ENCODE data around the gene OBP2B. TPM values are rescaled to one million over a fixed set of nuclear protein-coding genes. Genes with fewer than 3 reads are reported as not detected.
"Not testable (repeated sequence)": the region's sequence is repeated elsewhere in the genome, so short reads cannot be mapped to it uniquely, and the experiment has no call there.

OBP2B gene
- total RNA-seq, 1 donor from 2014 or later = not detected

GRCh38 chr9:133238851-133239532 lies 29.9 kb upstream of the OBP2B start:
- DNase-seq (ENCODE audit: extremely low read depth, low read depth, low spot score) = peak; percentile 37

DNA sequence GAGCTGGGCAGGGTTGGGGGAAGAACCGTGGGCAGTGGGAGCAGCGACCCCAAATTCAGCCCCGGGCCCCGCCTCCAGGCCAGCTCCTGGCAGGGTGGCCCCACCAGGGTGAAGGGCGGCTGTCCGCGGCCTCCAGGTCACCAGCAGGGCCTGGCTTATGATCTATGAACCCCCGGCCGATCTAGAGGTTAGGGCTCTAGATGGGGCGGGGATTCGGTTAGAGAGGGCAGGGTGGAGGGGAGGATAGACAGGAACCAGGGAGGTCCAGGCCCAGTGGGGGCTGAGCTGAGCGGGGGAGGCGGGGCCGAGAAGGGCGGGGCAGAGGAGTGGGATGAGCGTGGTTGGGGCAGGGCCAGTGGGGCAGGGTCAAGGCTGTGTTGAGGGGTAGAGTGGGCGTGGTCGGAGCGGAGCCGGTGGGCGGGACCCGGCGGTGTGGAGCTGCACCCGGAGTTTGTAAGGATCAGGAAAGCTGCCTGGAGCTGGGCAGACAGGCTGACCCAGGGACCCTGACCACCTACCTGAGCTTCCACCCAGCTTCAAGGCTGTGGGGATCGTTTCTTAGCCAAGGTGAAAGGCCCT lies 29.3 kb upstream of the OBP2B start:
- DNase-seq (ENCODE audit: extremely low read depth, low read depth, low spot score) = peak; percentile 10

DNA sequence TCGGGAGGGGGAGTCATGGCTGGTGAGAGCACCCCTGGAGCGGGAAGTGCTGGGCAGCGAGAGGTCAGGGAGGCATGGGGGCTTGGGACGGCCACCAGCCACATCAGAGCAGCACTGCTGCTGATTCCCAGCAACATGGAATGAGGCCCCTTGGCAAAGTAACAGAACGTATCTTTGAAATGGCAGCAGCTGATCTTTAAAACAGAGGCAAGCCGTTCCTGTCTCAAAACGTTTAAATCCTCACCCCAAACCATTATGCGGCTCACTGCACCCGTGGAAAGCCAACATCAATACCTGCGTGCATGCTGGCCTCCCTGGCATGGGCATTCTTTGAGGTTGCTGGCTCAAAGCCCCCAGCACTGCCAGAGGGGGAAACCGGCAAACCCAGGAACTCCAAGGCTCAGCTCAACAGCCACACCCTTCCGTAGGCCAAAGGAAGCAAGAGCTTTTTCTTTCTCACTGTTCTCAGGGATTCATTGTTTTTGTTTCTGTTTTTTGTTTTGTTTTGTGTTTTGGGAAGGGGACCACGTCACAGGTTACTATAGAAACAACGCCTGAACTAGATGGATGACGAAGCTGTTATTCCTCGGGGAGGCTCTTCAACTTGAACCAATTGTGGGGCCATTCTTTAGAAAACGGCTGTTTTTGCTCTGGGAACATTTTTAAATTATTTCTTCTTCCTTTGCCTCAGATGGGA lies 28.1 kb upstream of the OBP2B start:
- peak; percentile 87 for DNase-seq (ENCODE audit: extremely low read depth, low read depth, low spot score)

- DNase-seq (ENCODE audit: extremely low read depth, low read depth, low spot score) = not testable (repeated sequence)
These were observed 27.4 kb upstream of the OBP2B start for GRCh38 chr9:133236291-133237034.

- no peak for DNase-seq (ENCODE audit: extremely low read depth, low read depth, low spot score)
These were observed 26.6 kb upstream of the OBP2B start for GRCh38 chr9:133235549-133236222.

- no peak for DNase-seq (ENCODE audit: extremely low read depth, low read depth, low spot score)
These were observed 25.7 kb upstream of the OBP2B start for GRCh38 chr9:133234577-133235322.

GRCh38 chr9:133233681-133234432 lies 24.8 kb upstream of the OBP2B start:
- peak; percentile 91 for DNase-seq (ENCODE audit: extremely low read depth, low read depth, low spot score)

DNA sequence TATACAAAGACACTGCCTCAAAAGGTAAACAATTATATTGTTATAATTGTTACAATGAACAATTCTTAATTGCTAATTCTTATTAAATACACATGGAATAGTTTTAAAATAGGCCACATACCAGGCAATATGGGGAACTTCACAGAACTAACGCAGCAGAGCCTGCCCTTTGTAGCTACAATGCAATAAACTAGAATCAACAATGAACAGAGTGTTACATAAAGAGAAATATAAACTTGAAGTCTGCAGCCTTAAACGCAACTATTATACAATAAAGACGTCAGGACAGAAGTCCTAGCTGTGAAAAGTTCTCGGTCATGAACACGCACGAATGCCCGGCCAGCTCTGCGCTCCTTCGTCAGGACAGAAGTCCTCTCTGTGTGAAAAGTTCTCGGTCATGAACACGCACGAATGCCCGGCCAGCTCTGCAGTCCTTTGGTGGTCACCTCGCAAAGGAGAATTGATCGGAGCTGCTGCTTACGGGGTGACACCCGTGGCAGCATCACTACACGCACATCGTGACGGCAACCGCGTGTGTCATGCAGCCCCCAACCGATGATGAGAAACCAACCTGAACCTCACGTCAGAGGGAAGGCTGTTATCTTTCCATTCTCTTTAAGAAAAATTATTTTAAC lies 23.0 kb upstream of the OBP2B start:
- DNase-seq (ENCODE audit: extremely low read depth, low read depth, low spot score) = not testable (repeated sequence)

DNA sequence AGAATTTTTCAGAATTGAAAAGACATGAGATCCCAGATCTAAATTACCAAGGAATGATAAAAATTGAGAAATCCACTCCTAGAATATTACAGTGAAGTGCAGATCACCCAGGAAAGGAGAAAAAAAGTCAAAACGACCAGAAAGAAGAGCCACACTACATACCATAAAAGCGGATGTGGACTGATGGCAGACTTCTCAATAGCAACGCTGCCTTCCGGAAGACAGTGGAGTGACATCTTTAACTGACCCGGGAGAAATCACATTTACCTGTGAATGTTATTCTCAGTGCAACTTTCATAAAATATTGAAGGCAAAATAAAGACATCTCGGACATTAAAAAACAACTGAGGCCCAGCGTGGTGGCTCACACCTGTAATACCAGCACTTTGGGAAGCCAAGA lies 21.5 kb upstream of the OBP2B start:
- DNase-seq (ENCODE audit: extremely low read depth, low read depth, low spot score) = not testable (repeated sequence)

DNA sequence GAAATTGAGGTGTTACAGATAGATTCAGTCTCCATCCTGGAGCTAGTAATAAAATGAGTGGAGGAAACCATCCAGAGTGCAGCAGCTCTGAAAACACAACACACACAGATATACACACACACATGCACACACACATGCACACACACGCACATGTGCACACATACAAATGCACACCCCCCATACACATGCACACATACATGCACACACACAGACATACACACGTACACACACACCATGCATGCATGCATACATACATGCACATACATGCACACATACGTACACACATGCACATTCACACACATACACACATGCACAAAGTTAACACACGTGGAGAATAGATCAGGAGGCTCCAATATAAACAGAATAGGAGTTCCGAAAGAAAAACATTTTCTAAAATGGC lies 21.0 kb upstream of the OBP2B start:
- DNase-seq (ENCODE audit: extremely low read depth, low read depth, low spot score) = no peak

DNA sequence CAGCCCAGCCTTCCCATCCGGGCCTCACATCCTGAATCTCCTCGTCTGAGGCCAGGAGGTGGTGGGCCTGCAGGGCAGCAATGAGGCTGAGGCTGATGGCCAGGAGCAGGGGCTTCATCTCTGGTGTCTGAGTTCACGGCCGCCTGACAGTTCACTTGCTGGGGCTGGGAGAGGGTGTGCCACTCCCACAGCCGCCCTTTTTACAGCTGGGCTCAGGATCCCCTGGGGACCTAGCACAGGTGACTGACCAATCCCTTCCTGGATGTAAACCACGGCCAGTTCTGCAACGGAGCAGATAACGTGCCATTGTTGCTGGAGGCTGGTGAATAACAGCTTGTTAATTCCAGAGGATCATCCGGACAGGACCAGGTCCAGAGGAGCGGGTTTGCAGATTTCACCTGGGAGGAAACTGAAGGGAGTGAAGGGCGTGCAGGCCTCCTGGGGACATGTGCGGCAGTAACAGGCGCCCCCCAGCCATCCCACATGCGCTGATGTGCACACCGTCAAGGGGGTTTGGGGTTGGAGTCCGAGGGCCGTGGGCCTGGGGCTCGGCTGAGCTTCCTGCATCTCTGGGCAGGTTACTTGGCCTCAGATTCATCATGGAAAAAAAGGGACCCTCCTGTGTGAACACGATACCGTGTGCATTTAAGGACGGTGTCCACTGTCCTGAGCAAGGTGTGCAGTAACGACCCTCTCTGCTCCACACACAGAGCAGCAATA lies 19.6 kb upstream of the OBP2B start:
- not testable (repeated sequence) for DNase-seq (ENCODE audit: extremely low read depth, low read depth, low spot score)

DNA sequence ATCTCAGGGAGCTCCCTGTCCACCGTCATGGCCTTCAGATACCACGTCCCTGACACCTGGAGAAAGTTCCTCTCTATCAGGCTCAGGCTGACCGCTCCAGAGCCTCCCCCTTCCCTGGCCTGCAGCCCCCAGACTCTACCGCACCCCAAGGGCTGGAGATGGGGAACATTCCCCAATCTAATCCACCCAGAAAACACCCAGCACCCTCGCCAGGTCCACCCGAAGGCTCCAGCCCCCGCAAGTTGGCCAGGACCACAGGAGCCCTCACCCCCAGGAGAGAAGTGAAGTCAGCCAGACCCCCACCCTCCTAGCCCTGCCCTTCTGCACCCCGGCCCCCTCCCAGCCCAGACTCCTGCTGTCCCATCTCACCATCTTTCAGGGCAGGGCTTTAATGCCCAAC lies 18.9 kb upstream of the OBP2B start:
- not testable (repeated sequence) for DNase-seq (ENCODE audit: extremely low read depth, low read depth, low spot score)

- no peak for DNase-seq (ENCODE audit: extremely low read depth, low read depth, low spot score)
These were observed 18.3 kb upstream of the OBP2B start for GRCh38 chr9:133227242-133227860.

DNA sequence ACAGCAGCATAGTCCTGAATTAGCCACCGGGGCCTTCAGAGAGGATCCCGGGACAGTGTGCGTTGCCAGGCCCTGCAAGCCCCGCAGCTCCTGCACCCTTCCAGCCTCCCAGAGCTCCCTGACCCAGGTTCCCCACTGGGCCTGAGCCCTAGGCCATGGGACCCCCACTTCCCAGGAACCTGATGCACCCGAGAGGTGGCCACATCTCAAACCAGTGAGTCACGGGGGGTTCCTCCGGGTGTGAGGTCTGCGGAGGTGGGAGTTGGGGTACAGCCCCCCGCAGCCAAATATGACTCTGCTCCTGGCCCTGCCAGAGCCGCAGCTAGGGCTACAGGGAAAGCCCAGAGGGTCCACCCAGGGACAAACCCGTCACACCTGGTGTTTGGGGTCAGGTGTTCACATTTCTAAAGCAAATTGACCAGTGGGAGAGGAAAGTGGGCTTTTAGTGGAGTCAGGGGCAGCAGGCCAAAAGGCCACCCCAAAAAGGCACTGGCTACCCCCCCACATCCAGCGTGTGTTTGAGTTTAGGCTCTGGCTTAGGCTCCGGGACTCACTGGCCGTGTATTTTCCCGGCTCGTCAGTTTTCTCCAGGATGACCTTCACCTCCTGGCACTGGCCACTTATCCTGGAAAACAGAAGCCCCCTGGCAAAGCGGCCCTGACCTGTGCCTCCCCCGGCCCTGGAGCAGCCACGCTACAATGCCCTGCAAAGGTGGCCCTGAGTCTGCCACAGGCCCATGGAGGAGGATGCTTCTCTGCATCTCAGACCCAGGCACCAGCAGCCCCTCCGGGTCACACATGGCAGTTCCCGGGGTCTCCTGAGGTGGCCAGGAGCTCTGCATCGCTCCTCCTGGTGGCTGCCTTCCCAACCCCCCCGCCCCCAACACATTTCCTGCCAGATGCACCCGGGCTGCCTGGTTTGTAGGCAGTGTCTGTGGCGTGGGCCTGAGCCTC lies 17.4 kb upstream of the OBP2B start:
- no peak for DNase-seq (ENCODE audit: extremely low read depth, low read depth, low spot score)

DNA sequence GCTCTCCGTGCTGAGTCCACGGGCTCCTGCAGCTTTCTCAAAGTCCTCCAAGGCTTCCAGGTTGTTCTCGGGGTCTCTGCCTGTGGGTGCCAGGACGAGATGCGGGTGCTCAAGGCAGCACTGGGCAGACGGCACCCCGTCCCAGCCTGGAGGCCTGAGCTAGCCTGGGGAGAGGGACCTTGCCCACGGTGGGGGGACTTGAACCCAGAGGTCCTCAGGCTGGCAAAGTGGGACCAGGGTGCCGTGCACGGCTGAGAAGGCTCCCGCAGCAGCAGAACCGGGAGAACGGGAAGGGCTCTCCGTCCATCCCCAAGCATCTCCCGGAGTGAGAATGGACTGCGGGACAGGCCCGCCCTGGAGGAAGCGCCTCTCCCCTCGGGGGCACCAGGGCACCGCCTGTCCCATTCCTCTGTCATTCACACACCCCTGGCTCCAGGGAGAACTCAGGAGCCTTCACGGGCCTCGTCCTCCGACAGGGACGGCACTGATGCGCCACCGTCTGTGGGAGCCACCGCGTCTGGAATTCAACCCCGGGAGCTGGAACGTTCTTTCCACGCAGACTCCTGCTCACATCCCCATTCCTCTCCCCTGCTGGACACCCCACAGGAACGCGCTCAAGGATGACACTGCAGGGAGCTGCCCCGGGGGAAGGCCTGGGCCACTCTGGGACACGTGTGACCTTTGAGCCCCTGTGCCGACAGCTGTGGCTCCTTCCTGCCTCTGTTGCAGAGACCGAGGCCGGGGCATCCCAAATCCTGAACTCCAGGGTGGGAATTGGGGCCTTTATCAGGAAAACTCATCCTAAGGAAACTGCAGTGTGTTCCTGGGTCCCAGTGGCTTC lies 16.3 kb upstream of the OBP2B start:
- no peak for DNase-seq (ENCODE audit: extremely low read depth, low read depth, low spot score)

DNA sequence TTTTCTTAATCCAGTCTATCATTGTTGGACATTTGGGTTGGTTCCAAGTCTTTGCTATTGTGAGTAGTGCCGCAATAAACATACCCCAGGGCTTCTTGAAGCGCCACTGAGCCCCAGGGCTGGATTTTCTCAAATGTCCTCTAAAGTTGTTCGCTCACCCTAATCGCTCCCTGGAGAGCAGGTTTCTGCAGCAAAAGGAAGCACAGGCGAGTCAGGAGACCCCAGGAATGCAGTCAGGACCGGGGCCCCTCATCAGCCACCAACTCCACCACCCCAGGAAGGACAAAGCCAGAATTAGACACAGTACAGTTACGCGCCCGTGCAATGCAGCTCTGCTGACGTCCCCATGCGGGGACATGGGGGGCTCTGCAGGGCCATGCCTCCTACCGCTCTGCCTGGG lies 15.7 kb upstream of the OBP2B start:
- DNase-seq (ENCODE audit: extremely low read depth, low read depth, low spot score) = no peak
